NCI-H82 treated with DMSO at 0.1 percent for 48 hours (cell line): ENCODE data around the gene ADAM8.
"Not testable (repeated sequence)": the region's sequence is repeated elsewhere in the genome, so short reads cannot be mapped to it uniquely, and the experiment has no call there.

Experiments
- DNase-seq: peaks from one replicate; lab custom pipeline; 2025; ENCODE audit not compliant: unreplicated experiment; lab: John Stamatoyannopoulos, UW

Gene ADAM8

GRCh38 chr10:133276435-133277201, at the start of gene ADAM8:
Gene ADAM8 (minus strand): TSS chr10:133276868. CDS start chr10:133276817, 51 bp downstream.
- DNase-seq = no peak

- DNase-seq = no peak
Observed at GRCh38 chr10:133326223-133326551, 49.5 kb upstream of the ADAM8 start.

- no peak for DNase-seq
Observed at GRCh38 chr10:133325440-133326222, 49.0 kb upstream of the ADAM8 start.

GRCh38 chr10:133324857-133325260, 48.2 kb upstream of the ADAM8 start:
- no peak for DNase-seq

- peak; percentile 48 for DNase-seq
Observed at GRCh38 chr10:133324198-133324792, 47.6 kb upstream of the ADAM8 start.

GRCh38 chr10:133322064-133322709, 45.5 kb upstream of the ADAM8 start:
- not testable (repeated sequence) for DNase-seq

- not testable (repeated sequence) for DNase-seq
Observed at GRCh38 chr10:133320852-133321422, 44.3 kb upstream of the ADAM8 start.

- no peak for DNase-seq
Observed at GRCh38 chr10:133318494-133319127, 41.9 kb upstream of the ADAM8 start.

GRCh38 chr10:133316732-133317131, 40.1 kb upstream of the ADAM8 start:
- no peak for DNase-seq

GRCh38 chr10:133316266-133316665, 39.6 kb upstream of the ADAM8 start:
- DNase-seq = no peak

- DNase-seq = no peak
Observed at GRCh38 chr10:133315847-133316246, 39.2 kb upstream of the ADAM8 start.

GRCh38 chr10:133314911-133315310, 38.2 kb upstream of the ADAM8 start:
- DNase-seq = no peak

GRCh38 chr10:133313192-133313591, 36.5 kb upstream of the ADAM8 start:
- no peak for DNase-seq

GRCh38 chr10:133312769-133313145, 36.1 kb upstream of the ADAM8 start:
- no peak for DNase-seq

GRCh38 chr10:133312016-133312768, 35.5 kb upstream of the ADAM8 start:
- DNase-seq = no peak

- DNase-seq = no peak
Observed at GRCh38 chr10:133311570-133311969, 34.9 kb upstream of the ADAM8 start.

GRCh38 chr10:133310789-133311188, 34.1 kb upstream of the ADAM8 start:
- no peak for DNase-seq

GRCh38 chr10:133310399-133310755, 33.7 kb upstream of the ADAM8 start:
- DNase-seq = no peak

GRCh38 chr10:133309720-133310398, 33.2 kb upstream of the ADAM8 start:
- no peak for DNase-seq
